ENCODE results near the gene OPN1SW.

The OPN1SW gene

DNA sequence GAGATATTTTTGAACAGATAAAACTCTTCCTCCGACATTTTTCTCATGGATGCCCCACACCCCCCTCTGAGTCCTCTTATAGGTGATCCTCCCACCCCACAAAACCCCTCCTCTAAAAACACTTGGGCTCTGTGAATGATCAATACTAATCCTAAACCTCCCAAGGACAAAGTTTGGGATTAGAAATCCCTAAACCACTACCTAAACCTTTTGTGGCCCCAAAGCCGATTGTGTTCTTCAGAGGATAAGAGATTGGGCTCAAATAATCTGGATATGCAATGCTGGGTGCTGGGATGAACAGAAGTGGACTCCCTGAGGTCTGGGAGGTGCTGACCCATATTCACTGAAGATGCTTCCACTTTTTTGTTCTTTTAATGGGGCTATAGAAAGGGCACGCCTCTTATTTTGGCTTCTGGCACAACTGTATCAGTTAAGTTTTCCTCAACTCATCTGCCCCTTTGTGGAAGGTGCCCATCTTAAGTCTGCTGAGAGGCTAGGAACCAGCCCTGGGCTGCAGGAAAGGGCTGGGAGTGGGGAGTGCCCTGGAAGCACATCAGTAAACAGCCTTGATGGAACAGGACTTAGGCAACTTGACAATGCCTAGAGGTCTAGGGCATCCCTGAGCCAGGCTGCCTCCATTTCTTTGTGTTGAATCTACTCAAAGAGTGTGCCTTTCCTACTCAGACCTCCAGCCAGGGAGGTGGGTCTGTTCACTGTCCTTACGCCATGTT, at the start of gene OPN1SW:
Gene OPN1SW, minus strand, starts transcription at position 51 of the 731 bp plus-strand sequence. Its CDS starts 13 bp downstream, at position 38.
- DNase-seq (ENCODE audit: low spot score) = no peak

GRCh38 chr7:128821724-128822123, 46.1 kb upstream of the OPN1SW start:
- DNase-seq (ENCODE audit: low spot score) = no peak

DNA sequence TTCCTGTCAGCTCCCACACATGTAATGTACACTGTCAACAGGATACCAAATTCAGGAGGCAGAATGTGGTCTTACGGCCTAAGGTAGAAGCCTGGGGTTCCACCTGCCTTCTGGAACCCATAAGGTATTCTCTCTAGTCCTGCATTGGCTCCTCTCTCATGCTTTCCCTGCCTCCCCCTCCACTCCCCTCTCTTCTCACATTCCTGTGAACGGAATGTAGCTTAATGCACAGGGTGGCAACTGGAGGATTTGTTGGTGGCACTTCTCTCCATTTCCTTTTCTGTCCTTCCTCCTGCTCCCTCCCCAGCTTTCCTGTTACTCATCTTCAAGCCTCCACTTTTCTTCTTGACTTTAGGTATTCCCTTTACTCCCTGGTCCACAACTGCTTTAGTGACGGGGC, 43.1 kb upstream of the OPN1SW start:
- DNase-seq (ENCODE audit: low spot score) = no peak

DNA sequence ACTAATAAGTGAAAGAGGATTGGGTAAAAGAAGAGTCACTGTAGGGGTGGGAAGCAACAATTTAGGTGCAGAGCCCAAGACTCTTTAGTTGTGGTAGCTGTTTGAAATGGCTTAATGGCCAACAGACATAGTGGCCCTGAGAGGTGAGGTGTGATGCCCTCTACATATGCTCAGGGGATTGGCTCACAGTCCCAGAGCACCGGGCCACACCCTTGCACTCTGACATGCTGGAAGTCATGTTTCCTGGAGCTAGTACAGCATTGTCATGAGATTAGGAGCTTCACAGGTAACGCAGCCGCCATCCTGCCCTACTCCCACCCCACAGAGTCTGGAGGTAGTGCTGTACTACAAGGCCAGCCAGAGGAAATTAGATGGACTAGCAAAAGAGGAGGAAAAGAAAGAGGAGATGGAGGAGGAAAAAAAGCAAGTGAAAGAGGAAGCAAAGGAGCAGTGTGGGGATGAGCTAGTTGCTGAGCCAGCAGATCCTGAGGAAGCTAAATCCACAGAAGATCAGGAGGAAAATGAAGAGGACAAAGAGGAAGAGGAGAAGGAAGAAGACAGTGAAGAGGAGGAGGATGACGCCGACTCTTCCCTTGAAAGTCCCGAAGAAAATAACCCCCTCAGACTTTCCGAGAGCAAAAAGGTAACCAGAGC, 39.8 kb upstream of the OPN1SW start:
- no peak for DNase-seq (ENCODE audit: low spot score)

- DNase-seq (ENCODE audit: low spot score) = no peak
Measured at GRCh38 chr7:128814499-128814898, 38.9 kb upstream of the OPN1SW start.

GRCh38 chr7:128812514-128813168, 37.0 kb upstream of the OPN1SW start:
- no peak for DNase-seq (ENCODE audit: low spot score)

- no peak for DNase-seq (ENCODE audit: low spot score)
Measured at GRCh38 chr7:128811631-128812430, 36.2 kb upstream of the OPN1SW start.

GRCh38 chr7:128810997-128811396, 35.4 kb upstream of the OPN1SW start:
- DNase-seq (ENCODE audit: low spot score) = no peak

DNA sequence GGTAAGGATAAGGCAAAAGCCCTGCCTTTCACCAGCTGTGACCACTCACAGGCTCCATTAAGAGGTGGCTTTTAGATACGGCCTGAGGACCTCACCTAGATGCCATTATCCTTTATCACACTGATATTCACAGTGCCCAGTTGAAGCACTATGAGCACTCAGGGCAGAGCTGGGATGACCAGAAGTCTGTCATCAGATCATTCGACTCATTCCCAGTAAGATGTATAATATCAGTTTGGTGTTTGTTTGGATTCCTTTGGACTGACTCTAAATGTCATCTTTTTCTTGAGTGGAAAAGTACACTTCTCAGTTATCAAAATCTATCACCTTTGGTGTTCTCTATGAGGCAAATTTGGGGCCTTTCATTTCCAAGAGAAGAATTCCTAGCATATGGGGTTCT, 34.9 kb upstream of the OPN1SW start:
- DNase-seq (ENCODE audit: low spot score) = no peak

DNA sequence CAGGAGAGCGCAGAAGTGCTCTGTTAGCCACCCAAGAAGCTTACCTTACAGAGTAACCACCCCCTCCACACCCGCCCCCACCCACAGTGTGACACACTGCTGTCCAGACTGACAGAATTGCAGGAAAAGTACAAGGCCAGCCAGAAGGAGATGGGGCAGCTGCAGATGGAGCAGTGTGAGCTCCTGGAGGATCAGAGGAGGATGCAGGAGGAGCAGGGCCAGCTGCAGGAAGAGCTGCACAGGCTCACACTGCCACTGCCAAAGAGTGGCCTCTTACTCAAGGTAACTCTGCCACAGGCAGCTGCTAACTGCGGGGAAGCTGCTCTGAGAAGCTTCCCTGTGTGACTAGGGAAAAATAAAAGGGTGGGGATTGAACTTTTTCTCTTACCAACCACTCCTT, 33.8 kb upstream of the OPN1SW start:
- DNase-seq (ENCODE audit: low spot score) = no peak

GRCh38 chr7:128807191-128807590, 31.6 kb upstream of the OPN1SW start:
- no peak for DNase-seq (ENCODE audit: low spot score)

GRCh38 chr7:128805225-128805624, 29.6 kb upstream of the OPN1SW start:
- no peak for DNase-seq (ENCODE audit: low spot score)

DNA sequence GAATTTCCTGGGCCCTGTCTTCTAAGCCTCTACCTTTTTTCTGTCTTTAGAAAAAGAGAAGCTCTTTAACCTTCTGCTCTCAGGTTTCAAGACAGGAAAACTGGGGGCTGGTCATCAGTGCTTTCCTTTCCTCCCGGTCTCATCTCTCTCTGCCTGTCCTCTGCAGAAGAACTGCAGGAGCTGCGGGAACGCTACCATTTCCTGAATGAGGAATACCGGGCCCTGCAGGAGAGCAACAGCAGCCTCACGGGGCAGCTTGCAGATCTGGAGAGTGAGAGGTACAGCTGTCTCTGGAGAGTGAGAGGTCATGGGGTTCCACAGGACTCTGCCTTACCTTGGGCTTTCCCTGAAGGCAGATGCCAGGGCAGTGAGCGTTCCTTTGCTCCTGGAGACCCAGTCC, 28.9 kb upstream of the OPN1SW start:
- no peak for DNase-seq (ENCODE audit: low spot score)

DNA sequence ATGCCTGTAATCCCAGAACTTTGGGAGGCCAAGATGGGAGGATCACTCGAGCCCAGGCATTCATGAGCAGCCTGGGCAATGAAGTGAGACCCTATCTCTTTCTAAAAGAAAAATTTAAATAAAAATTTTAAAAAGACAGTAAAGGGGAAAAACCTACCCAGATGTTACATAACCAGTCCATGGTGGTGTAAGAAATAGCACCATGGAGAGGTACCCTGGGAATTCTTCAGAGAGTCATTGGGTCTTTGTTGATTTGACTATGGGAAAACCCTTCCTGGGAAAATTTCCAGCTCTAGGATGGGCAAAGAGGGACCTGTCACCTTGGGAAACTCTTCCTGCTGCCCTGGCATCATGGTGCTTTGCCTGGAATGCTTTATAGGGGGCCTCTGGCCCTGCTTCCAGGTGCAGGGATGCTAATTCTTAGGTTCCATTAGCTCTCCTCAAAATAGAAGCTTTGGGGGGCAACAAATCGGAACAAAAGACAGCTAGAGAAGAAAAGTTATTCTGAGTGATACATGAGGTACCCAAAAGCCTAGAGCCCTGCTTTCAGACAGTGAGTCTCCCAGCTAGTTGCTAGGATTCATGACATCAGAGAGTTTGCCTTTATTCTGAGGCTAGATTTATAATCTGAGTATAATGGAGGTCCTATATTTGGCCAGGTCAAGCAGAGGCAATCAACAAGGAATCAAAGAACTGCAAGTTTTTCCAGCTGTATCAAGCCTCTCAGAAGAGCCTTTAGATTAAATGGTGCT, 26.2 kb upstream of the OPN1SW start:
- DNase-seq (ENCODE audit: low spot score) = no peak

DNA sequence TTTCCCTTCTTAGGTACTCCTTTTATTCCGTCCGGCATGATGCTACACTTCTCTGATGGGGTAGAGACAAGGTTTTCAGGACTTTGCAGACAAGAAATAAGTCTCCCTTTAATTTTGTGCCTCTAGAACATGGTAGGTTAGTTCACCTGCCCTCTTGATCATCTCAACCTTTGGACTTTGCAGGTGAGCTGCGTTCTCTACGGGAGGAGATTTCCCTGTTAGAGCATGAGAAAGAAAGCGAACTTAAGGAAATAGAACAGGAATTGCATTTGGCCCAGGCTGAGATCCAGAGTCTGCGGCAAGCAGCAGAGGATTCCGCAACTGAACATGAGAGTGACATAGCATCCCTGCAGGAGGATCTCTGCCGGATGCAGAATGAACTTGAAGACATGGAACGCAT, 25.4 kb upstream of the OPN1SW start:
- no peak for DNase-seq (ENCODE audit: low spot score)

GRCh38 chr7:128800567-128800966, 25.0 kb upstream of the OPN1SW start:
- DNase-seq (ENCODE audit: low spot score) = peak; percentile 11

GRCh38 chr7:128799451-128799850, 23.9 kb upstream of the OPN1SW start:
- no peak for DNase-seq (ENCODE audit: low spot score)

GRCh38 chr7:128796327-128796726, 20.7 kb upstream of the OPN1SW start:
- no peak for DNase-seq (ENCODE audit: low spot score)

GRCh38 chr7:128795129-128795528, 19.5 kb upstream of the OPN1SW start:
- DNase-seq (ENCODE audit: low spot score) = no peak

DNA sequence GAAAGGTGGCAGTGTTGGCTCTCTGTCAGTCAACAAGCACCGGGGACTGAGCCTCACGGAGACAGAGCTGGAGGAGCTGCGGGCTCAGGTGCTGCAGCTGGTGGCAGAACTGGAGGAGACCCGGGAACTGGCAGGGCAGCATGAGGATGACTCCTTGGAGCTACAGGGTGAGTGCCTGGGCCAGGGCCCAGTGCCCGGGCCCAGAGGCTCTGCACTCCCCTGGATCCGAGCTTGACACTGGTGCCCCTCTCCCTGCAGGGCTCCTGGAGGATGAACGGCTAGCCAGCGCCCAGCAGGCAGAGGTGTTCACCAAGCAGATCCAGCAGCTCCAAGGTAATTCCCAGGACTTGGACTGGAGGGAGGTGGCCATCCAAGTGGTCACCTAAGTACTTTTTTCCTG, 18.8 kb upstream of the OPN1SW start:
- no peak for DNase-seq (ENCODE audit: low spot score)

GRCh38 chr7:128794020-128794419, 18.4 kb upstream of the OPN1SW start:
- peak; percentile 15 for DNase-seq (ENCODE audit: low spot score)

DNA sequence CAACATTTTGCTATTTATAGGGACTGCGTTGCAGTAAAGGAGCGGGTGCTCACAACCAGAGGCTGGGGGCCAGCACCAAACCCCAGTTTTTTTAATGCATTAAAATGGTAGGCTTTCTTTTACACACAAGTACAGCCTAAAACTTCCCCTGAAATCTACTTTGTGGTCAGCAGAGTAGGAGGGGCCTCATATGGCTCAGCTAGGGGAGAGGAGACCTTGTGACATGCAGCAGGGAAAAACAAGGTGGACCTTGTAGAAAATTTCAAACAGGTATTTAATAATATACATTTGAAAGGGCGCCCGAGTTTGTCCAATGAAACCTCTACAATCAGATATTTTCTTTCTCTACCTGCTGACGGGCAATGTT, 17.6 kb upstream of the OPN1SW start:
- no peak for DNase-seq (ENCODE audit: low spot score)
